H1 (cell line): Measurements from ENCODE around the gene SND1. TPM values are rescaled to one million over a fixed set of nuclear protein-coding genes. Genes with fewer than 3 reads are reported as not detected.

Source experiments
- CTCF ChIA-PET: fragments of 300-600 bp; sonication (Branson Sonifier 250); formaldehyde crosslinking; loops from one replicate; lab custom pipeline; 2021; ENCODE audit not compliant: partially characterized antibody; lab: Charles Lee
- POLR2A ChIA-PET: fragments of 300-600 bp; sonication (Branson Sonifier 250); formaldehyde crosslinking; loops from one replicate; lab custom pipeline; 2021; ENCODE audit warnings: inconsistent platforms; ENCODE audit not compliant: partially characterized antibody; lab: Charles Lee
- DNase-seq, 2 experiments: peaks; one replicate each; pipeline versions ENCODE4 v3.0.0 to v3.0.0-alpha.2; 2010 to 2022; ENCODE audit warnings: low spot score in 2 of 2, low read depth in 1 of 2, mixed read lengths in 1 of 2
- FAIRE-seq: peaks from 2 replicates; lab custom pipeline; 2011; peaks lifted over from hg19 to GRCh38; lab: Jason Lieb, UNC
- H2AFZ ChIP-seq: 2 replicates; pipeline ENCODE4 v1.8.1; 2012; ENCODE audit warnings: low read length, inconsistent platforms
- H2AK5ac ChIP-seq: 2 replicates; pipeline ENCODE4 v1.6.1; 2013; ENCODE audit warnings: low read depth, low read length
- H2BK120ac ChIP-seq: replicated peaks from 2 replicates; pipeline ENCODE3; 2013; ENCODE audit warnings: low read depth, low read length, inconsistent platforms
- H2BK12ac ChIP-seq: 2 replicates; pipeline ENCODE4 v1.6.1; 2013; ENCODE audit warnings: low read depth, low read length
- H2BK15ac ChIP-seq: 2 replicates; pipeline ENCODE4 v1.6.1; 2013; ENCODE audit warnings: low read length
- H2BK20ac ChIP-seq: 2 replicates; pipeline ENCODE4 v1.6.1; 2013; ENCODE audit warnings: low read length
- H2BK5ac ChIP-seq: 2 replicates; pipeline ENCODE4 v1.6.1; 2013; ENCODE audit warnings: low read depth, low read length
- H3K14ac ChIP-seq: 2 replicates; pipeline ENCODE4 v1.6.1; 2013; ENCODE audit warnings: inconsistent platforms; ENCODE audit not compliant: insufficient read length
- H3K18ac ChIP-seq: 2 replicates; pipeline ENCODE4 v1.6.1; 2013; ENCODE audit warnings: low read length; ENCODE audit errors: extremely low read depth
- H3K23ac ChIP-seq: 2 replicates; pipeline ENCODE4 v1.6.1; 2013; ENCODE audit warnings: inconsistent platforms; ENCODE audit not compliant: insufficient read length
- H3K23me2 ChIP-seq: 2 replicates; pipeline ENCODE4 v1.6.1; 2013; ENCODE audit warnings: low read depth, low read length
- H3K27ac ChIP-seq: 2 replicates; pipeline ENCODE4 v1.6.1; 2011; ENCODE audit warnings: low read depth, low read length, inconsistent platforms
- H3K27me3 ChIP-seq, 4 experiments: replicated peaks in 1 of 4; 1 replicate in 1 of 4; 2 replicates in 3 of 4; pipeline versions ENCODE4 v1.6.1 to v1.8.1; 2011 to 2013; ENCODE audit warnings: low read length in 3 of 4, mild to moderate bottlenecking in 3 of 4, inconsistent platforms in 2 of 4, mixed read lengths in 2 of 4, moderate library complexity in 1 of 4; ENCODE audit not compliant: control insufficient read depth in 3 of 4, insufficient read depth in 3 of 4; ENCODE audit errors: extremely low read depth in 1 of 4
- H3K36me3 ChIP-seq, 4 experiments: 2 replicates each; pipeline versions ENCODE4 v1.6.1 to v1.8.1; 2011 to 2013; ENCODE audit warnings: mild to moderate bottlenecking in 4 of 4, low read length in 3 of 4, moderate library complexity in 2 of 4, control low read depth in 1 of 4, inconsistent platforms in 1 of 4; ENCODE audit not compliant: insufficient read depth in 4 of 4, control insufficient read depth in 2 of 4
- H3K4ac ChIP-seq: replicated peaks from 2 replicates; pipeline ENCODE3; 2013; ENCODE audit warnings: low read length, low read depth, mixed read lengths, inconsistent platforms; ENCODE audit not compliant: insufficient read length
- H3K4me1 ChIP-seq, 4 experiments: replicated peaks in 1 of 4; 1 replicate in 1 of 4; 2 replicates in 3 of 4; pipeline versions ENCODE4 v1.6.1 to v1.8.1; 2011 to 2013; ENCODE audit warnings: low read length in 3 of 4, inconsistent platforms in 2 of 4, mixed read lengths in 1 of 4; ENCODE audit not compliant: insufficient read depth in 4 of 4, control insufficient read depth in 3 of 4
- H3K4me2 ChIP-seq, 2 experiments: 2 replicates each; pipeline versions ENCODE4 v1.6.1 to v1.8.1; 2011 to 2013; ENCODE audit warnings: low read depth in 2 of 2, low read length in 2 of 2, control low read depth in 1 of 2, inconsistent platforms in 1 of 2, mild to moderate bottlenecking in 1 of 2; ENCODE audit not compliant: insufficient read depth in 1 of 2
- H3K4me3 ChIP-seq, 4 experiments: fragments of 200-600, 300-600 bp in 1 of 4; sonication (generic), shearing (Covaris generic), sonication (Bioruptor Twin) in 1 of 4; 2 replicates each; pipeline versions ENCODE4 v1.5.1 to v1.8.1; 2011 to 2016; ENCODE audit warnings: low read length in 4 of 4, low read depth in 3 of 4, control low read depth in 2 of 4, inconsistent platforms in 2 of 4, mild to moderate bottlenecking in 2 of 4, mixed read lengths in 1 of 4, moderate library complexity in 1 of 4; ENCODE audit not compliant: insufficient read depth in 2 of 4; ENCODE audit errors: extremely low read depth in 1 of 4
- H3K56ac ChIP-seq: replicated peaks from 2 replicates; pipeline ENCODE3; 2013; ENCODE audit warnings: low read depth, mild to moderate bottlenecking, mixed read lengths, low read length, inconsistent platforms; ENCODE audit not compliant: insufficient read length
- H3K79me1 ChIP-seq: 2 replicates; pipeline ENCODE4 v1.6.1; 2013; ENCODE audit warnings: low read depth, low read length, control low read depth
- H3K79me2 ChIP-seq, 2 experiments: 2 replicates each; pipeline versions ENCODE4 v1.6.1 to v1.8.1; 2012 to 2013; ENCODE audit warnings: low read length in 2 of 2, mild to moderate bottlenecking in 2 of 2, inconsistent platforms in 1 of 2; ENCODE audit not compliant: insufficient read depth in 2 of 2, control insufficient read depth in 1 of 2
- H3K9ac ChIP-seq, 4 experiments: replicated peaks in 1 of 4; 1 replicate in 1 of 4; 2 replicates in 3 of 4; pipeline versions ENCODE4 v1.6.1 to v1.8.1; 2011 to 2013; ENCODE audit warnings: low read depth in 3 of 4, low read length in 3 of 4, control low read depth in 2 of 4, mild to moderate bottlenecking in 2 of 4, moderate library complexity in 2 of 4, inconsistent platforms in 1 of 4; ENCODE audit errors: extremely low read depth in 1 of 4
- H3K9me3 ChIP-seq, 2 experiments: 2 replicates each; pipeline versions ENCODE4 v1.6.1 to v1.8.1; 2012 to 2013; ENCODE audit warnings: mild to moderate bottlenecking in 2 of 2, moderate library complexity in 2 of 2, control low read depth in 1 of 2, inconsistent platforms in 1 of 2, low read depth in 1 of 2, low read length in 1 of 2, mixed read lengths in 1 of 2; ENCODE audit not compliant: insufficient read depth in 2 of 2
- H4K20me1 ChIP-seq, 2 experiments: replicated peaks in 1 of 2; 2 replicates each; pipeline versions ENCODE3 to v1.8.1; 2011 to 2013; ENCODE audit warnings: inconsistent platforms in 2 of 2, low read length in 2 of 2, mild to moderate bottlenecking in 1 of 2; ENCODE audit not compliant: insufficient read depth in 2 of 2, control insufficient read depth in 1 of 2
- H4K5ac ChIP-seq: 2 replicates; pipeline ENCODE4 v1.6.1; 2013; ENCODE audit warnings: low read length, low read depth, mixed read lengths, inconsistent platforms; ENCODE audit not compliant: insufficient read length
- H4K8ac ChIP-seq: 2 replicates; pipeline ENCODE4 v1.8.0; 2013; ENCODE audit warnings: mild to moderate bottlenecking, moderate library complexity, low read length, inconsistent platforms; ENCODE audit not compliant: insufficient read depth; ENCODE audit errors: extremely low read depth
- H4K91ac ChIP-seq: replicated peaks from 2 replicates; pipeline ENCODE3; 2013; ENCODE audit warnings: low read length, mixed read lengths, inconsistent platforms; ENCODE audit not compliant: insufficient read length
- ASH2L ChIP-seq: fragments of 200-600, 300-600 bp; sonication (generic); IDR thresholded peaks from one replicate; pipeline ENCODE4 v1.7.1; 2017; ENCODE audit warnings: low read length
- BRCA1 ChIP-seq: IDR thresholded peaks from 2 replicates; pipeline ENCODE4 v1.6.1; 2012; ENCODE audit warnings: low read depth, low read length, improper control_type of control experiment
- CREB1 ChIP-seq: IDR thresholded peaks from 2 replicates; pipeline ENCODE4 v1.6.1; 2012; ENCODE audit warnings: inconsistent platforms
- GABPA ChIP-seq: IDR thresholded peaks from 2 replicates; pipeline ENCODE4 v1.6.1; 2011; ENCODE audit warnings: mild to moderate bottlenecking, low read length, moderate library complexity, borderline replicate concordance; ENCODE audit not compliant: insufficient read depth
- GTF2F1 ChIP-seq: IDR thresholded peaks from 2 replicates; pipeline ENCODE4 v1.6.1; 2012; ENCODE audit warnings: low read depth, low read length, improper control_type of control experiment, borderline replicate concordance
- HDAC2 ChIP-seq, 2 experiments: fragments of 300-600 bp in 1 of 2; sonication (generic) in 1 of 2; IDR thresholded peaks; 2 replicates each; pipeline ENCODE4 v1.6.1; 2011 to 2012; ENCODE audit warnings: low read depth in 2 of 2, low read length in 2 of 2, mild to moderate bottlenecking in 2 of 2, moderate library complexity in 2 of 2, borderline replicate concordance in 1 of 2, inconsistent platforms in 1 of 2
- JUND ChIP-seq: IDR thresholded peaks from 2 replicates; pipeline ENCODE4 v1.6.1; 2011; ENCODE audit warnings: mild to moderate bottlenecking, improper control_type of control experiment, low read length
- RAD21 ChIP-seq, 2 experiments: IDR thresholded peaks in 1 of 2; conservative IDR thresholded peaks in 1 of 2; 2 replicates each; pipeline ENCODE4 v1.6.1; 2011; ENCODE audit warnings: low read depth in 2 of 2, low read length in 2 of 2, improper control_type of control experiment in 1 of 2, inconsistent platforms in 1 of 2, mild to moderate bottlenecking in 1 of 2, moderate library complexity in 1 of 2
- SP1 ChIP-seq: IDR thresholded peaks from 2 replicates; pipeline ENCODE4 v1.6.1; 2011; ENCODE audit warnings: low read depth, low read length
- WGBS, 2 experiments: shearing (Covaris generic) in 1 of 2; methylation state at CpG; one replicate each; pipeline versions ENCODE4 v1.1.6 to v1.1.7; 2013 to 2015; ENCODE audit warnings: low lambda C conversion rate in 2 of 2, mixed read lengths in 2 of 2, inconsistent platforms in 1 of 2, low coverage in 1 of 2, missing lambda C conversion rate in 1 of 2; ENCODE audit not compliant: insufficient replicate concordance in 2 of 2, insufficient coverage in 1 of 2, insufficient read length in 1 of 2; ENCODE audit errors: extremely low coverage in 1 of 2, missing lambda C conversion rate in 1 of 2; 5-methylcytosine and 5-hydroxymethylcytosine counted together
- polyA plus RNA-seq, 7 experiments: library from polyadenylated mRNA; depleted of rRNA in 3 of 7; stranded (reverse) in 5 of 7; unstranded in 2 of 7; fragments of >200 nt in 5 of 7; fragments of 200-250 nt in 2 of 7; gene quantifications; 1 replicate in 5 of 7; 2 replicates in 1 of 7; 4 replicates in 1 of 7; pipeline versions ENCODE4 v1.2.1 to v1.2.3, GENCODE V29; 2011 to 2013; ENCODE audit warnings: missing spikeins in 2 of 7, mixed read lengths in 2 of 7
- total RNA-seq: library from RNA; stranded (reverse); fragmentation: NEBNext Ultra II Directional; extraction: Animal tissue kit (Norgen Biotek cat#: 25700); gene quantifications from 2 replicates; pipeline ENCODE4 v1.2.1, GENCODE V29; 2021

The SND1 gene
- total and polyA plus RNA-seq, 2 of the 8 experiments (the other 6 are each of a cell fraction or from before 2014, with no cell fraction given), result 122 to 290 TPM

- Histone ChIP-seq H2BK120ac (no peak overlapping the region), H2BK15ac (no peak overlapping the region), H4K8ac (no peak overlapping the region), H3K27me3 (no peaks in the 10 kb centered on the region), H3K4me3 (no peak overlapping the region), H3K23ac (no peak overlapping the region), H2BK20ac (no peak overlapping the region), H3K4ac (no peak overlapping the region), H2BK5ac (no peak overlapping the region), H3K9me3 (no peaks in the 10 kb centered on the region), H3K36me3 (peaks cover 0 to 4% (median 2%) of the 10 kb centered on the region in 4 experiments; a peak in 2 of 8 replicates), H3K56ac (no peak overlapping the region), H4K91ac (no peak overlapping the region), H2BK12ac (no peak overlapping the region), H3K23me2 (no peaks in the 10 kb centered on the region), H3K18ac (no peak overlapping the region), H3K27ac (no peak overlapping the region), H3K14ac (no peak overlapping the region), H2AFZ (no peak overlapping the region), H3K4me2 (no peak overlapping the region), H2AK5ac (no peak overlapping the region), H3K79me2 (peaks cover 0 to 74% of the 10 kb centered on the region in 2 experiments; a peak in 3 of 4 replicates), H4K20me1 (peaks cover 9 to 12% of the 10 kb centered on the region in 2 experiments), H3K4me1 (peaks cover 6 to 26% (median 21%) of the 10 kb centered on the region in 4 experiments; a peak in 6 of 7 replicates), H3K9ac (no peak overlapping the region), H3K79me1 (peaks cover 2% of the 10 kb centered on the region; the same call in 1 of the 2 replicates), H4K5ac (no peak overlapping the region)
- DNase-seq, result no peak
- WGBS, 2 experiments, result 91% methylated on average over 5 of the region's 5 CpGs; no CpG with 5 or more reads in 1 of the 2 experiments
- POLR2A ChIA-PET, result interaction anchor here (0.8 kb wide), 1 partner anchor 15 kb away, joined by 5 read pairs; no protein-coding TSS in a partner anchor
- FAIRE-seq, result no peak
- TF ChIP-seq HDAC2 (IDR thresholded peaks at IDR 0.05; ENCODE audit: borderline replicate concordance in 1 of 2, low read depth in 2 of 2, low read length in 2 of 2) (no peak), GABPA (no peak), BRCA1 (no peak), JUND (no peak), GTF2F1 (no peak), ASH2L (no peak), CREB1 (no peak), RAD21 (IDR thresholded peaks at IDR 0.05 in 1 of 2, conservative IDR thresholded peaks at IDR 0.05 in 1 of 2; ENCODE audit: low read depth in 2 of 2, low read length in 2 of 2) (no peak), SP1 (no peak)
- CTCF ChIA-PET, result interaction anchor here (1.0 to 1.3 kb wide), 2 partner anchors 18 to 19 kb away, joined by 3 to 5 read pairs; no protein-coding TSS in a partner anchor
These were observed 159.0 kb downstream of the SND1 start for GRCh38 chr7:127810696-127811660.
